HepG2 (cell line): ENCODE measurements around the gene STAG3. TPM values are rescaled to one million over a fixed set of nuclear protein-coding genes. Genes with fewer than 3 reads are reported as not detected.
A peak's percentile ranks its signal among the peaks of the same experiment; 100 is the strongest.

Source experiments
- EP300 ChIP-seq, 3 experiments: sonication (generic) in 1 of 3; formaldehyde crosslinking in 1 of 3; IDR thresholded peaks; 2 replicates each; pipeline versions ENCODE4 v1.5.1 to v1.6.1; 2011 to 2020; ENCODE audit warnings: low read depth in 2 of 3, low read length in 2 of 3, borderline replicate concordance in 1 of 3, improper control_type of control experiment in 1 of 3, mild to moderate bottlenecking in 1 of 3, missing genetic modification reagents in 1 of 3, moderate library complexity in 1 of 3
- GATAD2A ChIP-seq: IDR thresholded peaks from 2 replicates; pipeline ENCODE4 v1.6.1; 2016
- HDAC2 ChIP-seq: sonication (generic); formaldehyde crosslinking; IDR thresholded peaks from 2 replicates; pipeline ENCODE4 v1.4.0; 2020; ENCODE audit warnings: missing genetic modification reagents
- HNF4A ChIP-seq: sonication (generic); formaldehyde crosslinking; IDR thresholded peaks from 2 replicates; pipeline ENCODE4 v1.4.0; 2020; ENCODE audit warnings: missing genetic modification reagents
- HOXA3 ChIP-seq: sonication (generic); formaldehyde crosslinking; IDR thresholded peaks from 2 replicates; pipeline ENCODE4 v1.5.0; 2020; ENCODE audit warnings: missing genetic modification reagents
- MED1 ChIP-seq: sonication (generic); formaldehyde crosslinking; IDR thresholded peaks from 2 replicates; pipeline ENCODE4 v1.4.0; 2020; ENCODE audit warnings: missing genetic modification reagents
- NCOA2 ChIP-seq: sonication (generic); formaldehyde crosslinking; IDR thresholded peaks from 2 replicates; pipeline ENCODE4 v1.8.0; 2022; ENCODE audit warnings: inconsistent platforms
- NR2F1 ChIP-seq, 2 experiments: fragments of 450-650 bp in 1 of 2; formaldehyde crosslinking in 1 of 2; IDR thresholded peaks; 2 replicates each; pipeline versions ENCODE4 v1.5.0 to v1.6.1; 2016 to 2020; ENCODE audit warnings: mild to moderate bottlenecking in 1 of 2, missing compliant biosample characterization in 1 of 2, missing genetic modification reagents in 1 of 2, moderate library complexity in 1 of 2
- PPARG ChIP-seq: conservative IDR thresholded peaks from 2 replicates; pipeline ENCODE4 v1.6.1; 2016; ENCODE audit warnings: missing biosample characterization, missing genetic modification reagents
- SALL1 ChIP-seq: sonication (generic); formaldehyde crosslinking; IDR thresholded peaks from 2 replicates; pipeline ENCODE4 v1.8.0; 2022; ENCODE audit warnings: mild to moderate bottlenecking, missing genetic modification reagents
- SIX1 ChIP-seq: sonication (generic); formaldehyde crosslinking; IDR thresholded peaks from 2 replicates; pipeline ENCODE4 v1.4.0; 2020; ENCODE audit warnings: missing genetic modification reagents, borderline replicate concordance
- SKI ChIP-seq: fragments of 450-650 bp; IDR thresholded peaks from one replicate; pipeline ENCODE4 v1.6.1; 2018; ENCODE audit warnings: mild to moderate bottlenecking; ENCODE audit not compliant: partially characterized antibody
- TFE3 ChIP-seq: IDR thresholded peaks from 2 replicates; pipeline ENCODE4 v1.6.1; 2016
- THRA ChIP-seq: sonication (generic); formaldehyde crosslinking; IDR thresholded peaks from 2 replicates; pipeline ENCODE4 v1.4.0; 2020; ENCODE audit warnings: missing genetic modification reagents, borderline replicate concordance
- polyA plus RNA-seq, 8 experiments: library from polyadenylated mRNA; depleted of rRNA in 3 of 8; stranded (reverse) in 7 of 8; unstranded in 1 of 8; fragments of >200 nt; fragmentation: Illumina TruSeq in 4 of 8; extraction: Trizol in 4 of 8; gene quantifications; 2 replicates each; pipeline versions ENCODE4 v1.2.1 to v1.2.3, GENCODE V29; 2011 to 2016; ENCODE audit warnings: low read depth in 4 of 8, missing spikeins in 1 of 8, mixed read lengths in 1 of 8; ENCODE audit not compliant: insufficient read depth in 1 of 8
- total RNA-seq, 5 experiments: library from RNA; depleted of rRNA; stranded (reverse); fragments of >200 nt; fragmentation: Illumina TruSeq; extraction: Trizol; gene quantifications; 2 replicates each; pipeline ENCODE4 v1.2.3, GENCODE V29; 2016; ENCODE audit warnings: low read depth in 1 of 5
- TF ChIP-seq, protein P1 (sequence below): IDR thresholded peaks from 2 replicates; pipeline ENCODE4 v1.6.1; 2018; ENCODE audit warnings: missing genetic modification reagents, mild to moderate bottlenecking, missing compliant biosample characterization
- TF ChIP-seq, protein P2 (sequence below): sonication (generic); formaldehyde crosslinking; IDR thresholded peaks from 2 replicates; pipeline ENCODE4 v1.4.0; 2020; ENCODE audit warnings: missing genetic modification reagents, mild to moderate bottlenecking, borderline replicate concordance
- TF ChIP-seq, protein P3 (sequence below): sonication (generic); formaldehyde crosslinking; IDR thresholded peaks from 2 replicates; pipeline ENCODE4 v1.4.0; 2020; ENCODE audit warnings: missing genetic modification reagents

STAG3 gene
- total and polyA plus RNA-seq, 2 of the 13 experiments (the other 11 are each of a cell fraction or from before 2014, with no cell fraction given) = 0.09 to 0.33 TPM

DNA sequence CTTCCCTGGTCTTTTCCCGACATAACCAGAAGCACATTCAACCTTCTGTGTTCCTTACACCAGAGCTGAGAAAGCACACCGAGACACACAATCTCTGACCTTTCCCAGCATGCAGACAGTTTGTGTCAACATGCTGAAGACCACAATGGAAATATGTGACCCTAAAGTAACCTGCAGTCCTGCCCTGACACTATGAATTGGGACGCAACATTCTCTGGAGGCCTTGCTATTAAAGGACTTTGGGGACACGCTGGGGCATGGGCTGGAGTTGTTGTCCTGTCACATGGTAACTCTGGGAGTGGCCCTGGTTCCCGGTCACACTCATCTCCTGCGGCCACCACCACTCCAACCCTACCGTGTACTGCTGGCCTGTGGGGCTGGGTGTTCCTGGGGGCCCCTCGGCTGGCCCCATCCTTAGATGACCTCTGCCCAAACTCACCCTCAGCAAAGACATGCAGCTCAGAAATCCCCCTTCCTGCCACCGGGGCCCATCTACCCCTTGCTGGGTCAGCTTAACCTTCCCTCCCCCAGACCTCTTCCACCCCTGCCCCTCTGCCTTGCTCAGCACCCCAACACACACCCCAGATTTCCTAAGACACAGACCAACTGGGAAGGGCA lies 67.4 kb downstream of the STAG3 start (continued):
- TF ChIP-seq, protein P1, sequence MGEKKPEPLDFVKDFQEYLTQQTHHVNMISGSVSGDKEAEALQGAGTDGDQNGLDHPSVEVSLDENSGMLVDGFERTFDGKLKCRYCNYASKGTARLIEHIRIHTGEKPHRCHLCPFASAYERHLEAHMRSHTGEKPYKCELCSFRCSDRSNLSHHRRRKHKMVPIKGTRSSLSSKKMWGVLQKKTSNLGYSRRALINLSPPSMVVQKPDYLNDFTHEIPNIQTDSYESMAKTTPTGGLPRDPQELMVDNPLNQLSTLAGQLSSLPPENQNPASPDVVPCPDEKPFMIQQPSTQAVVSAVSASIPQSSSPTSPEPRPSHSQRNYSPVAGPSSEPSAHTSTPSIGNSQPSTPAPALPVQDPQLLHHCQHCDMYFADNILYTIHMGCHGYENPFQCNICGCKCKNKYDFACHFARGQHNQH (CRISPR knock-in tag) = 0 out of 2 replicates have a peak, but pooled peaks have one; percentile 29
- peak in 1 of 2 experiments; percentile 51; a peak in 1 of 4 replicates for TF ChIP-seq EP300 (IDR thresholded peaks at IDR 0.05; ENCODE audit: low read depth in 2 of 2, low read length in 2 of 2)
- peak; percentile 38; the same call in 1 of the 2 replicates for TF ChIP-seq EP300 (CRISPR knock-in tag; IDR thresholded peaks at IDR 0.05; ENCODE audit: borderline replicate concordance)
- 0 out of 2 replicates have a peak, but pooled peaks have one; percentile 17 for TF ChIP-seq PPARG
- peak; percentile 56 for TF ChIP-seq HNF4A (CRISPR knock-in tag)
- TF ChIP-seq THRA (CRISPR knock-in tag) = peak; percentile 93; the same call in 1 of the 2 replicates
- TF ChIP-seq SKI = peak; percentile 60
- peak; percentile 27; the same call in 1 of the 2 replicates for TF ChIP-seq HOXA3 (CRISPR knock-in tag)
- TF ChIP-seq HDAC2 (CRISPR knock-in tag) = peak; percentile 48; the same call in 1 of the 2 replicates
- TF ChIP-seq, protein P2, sequence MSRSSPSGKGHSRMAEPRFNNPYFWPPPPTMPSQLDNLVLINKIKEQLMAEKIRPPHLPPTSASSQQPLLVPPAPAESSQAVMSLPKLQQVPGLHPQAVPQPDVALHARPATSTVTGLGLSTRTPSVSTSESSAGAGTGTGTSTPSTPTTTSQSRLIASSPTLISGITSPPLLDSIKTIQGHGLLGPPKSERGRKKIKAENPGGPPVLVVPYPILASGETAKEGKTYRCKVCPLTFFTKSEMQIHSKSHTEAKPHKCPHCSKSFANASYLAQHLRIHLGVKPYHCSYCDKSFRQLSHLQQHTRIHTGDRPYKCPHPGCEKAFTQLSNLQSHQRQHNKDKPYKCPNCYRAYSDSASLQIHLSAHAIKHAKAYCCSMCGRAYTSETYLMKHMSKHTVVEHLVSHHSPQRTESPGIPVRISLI (CRISPR knock-in tag) = peak; percentile 43; the same call in 1 of the 2 replicates
- TF ChIP-seq NR2F1 (CRISPR knock-in tag; IDR thresholded peaks at IDR 0.05) = peak; percentile 20 to 69; a peak in 1 of 4 replicates
- 0 out of 2 replicates have a peak, but pooled peaks have one; percentile 43 for TF ChIP-seq TFE3
- TF ChIP-seq SIX1 = peak; percentile 62; the same call in 1 of the 2 replicates
- 0 out of 2 replicates have a peak, but pooled peaks have one; percentile 17 for TF ChIP-seq SALL1
- TF ChIP-seq NCOA2 (CRISPR knock-in tag) = peak; percentile 65
- TF ChIP-seq GATAD2A (CRISPR knock-in tag) = peak; percentile 55; the same call in 1 of the 2 replicates
- peak; percentile 53 for TF ChIP-seq MED1 (CRISPR knock-in tag)
- TF ChIP-seq, protein P3, sequence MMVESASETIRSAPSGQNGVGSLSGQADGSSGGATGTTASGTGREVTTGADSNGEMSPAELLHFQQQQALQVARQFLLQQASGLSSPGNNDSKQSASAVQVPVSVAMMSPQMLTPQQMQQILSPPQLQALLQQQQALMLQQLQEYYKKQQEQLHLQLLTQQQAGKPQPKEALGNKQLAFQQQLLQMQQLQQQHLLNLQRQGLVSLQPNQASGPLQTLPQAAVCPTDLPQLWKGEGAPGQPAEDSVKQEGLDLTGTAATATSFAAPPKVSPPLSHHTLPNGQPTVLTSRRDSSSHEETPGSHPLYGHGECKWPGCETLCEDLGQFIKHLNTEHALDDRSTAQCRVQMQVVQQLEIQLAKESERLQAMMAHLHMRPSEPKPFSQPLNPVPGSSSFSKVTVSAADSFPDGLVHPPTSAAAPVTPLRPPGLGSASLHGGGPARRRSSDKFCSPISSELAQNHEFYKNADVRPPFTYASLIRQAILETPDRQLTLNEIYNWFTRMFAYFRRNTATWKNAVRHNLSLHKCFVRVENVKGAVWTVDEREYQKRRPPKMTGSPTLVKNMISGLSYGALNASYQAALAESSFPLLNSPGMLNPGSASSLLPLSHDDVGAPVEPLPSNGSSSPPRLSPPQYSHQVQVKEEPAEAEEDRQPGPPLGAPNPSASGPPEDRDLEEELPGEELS = peak; percentile 65; the same call in 1 of the 2 replicates
